Bronchial epithelial cell (primary cell): Measurements from ENCODE around the gene PEPD. TPM values are rescaled to one million over a fixed set of nuclear protein-coding genes. Genes with fewer than 3 reads are reported as not detected.
"Not testable (repeated sequence)": the region's sequence is repeated elsewhere in the genome, so short reads cannot be mapped to it uniquely, and the experiment has no call there.

Experiments
- DNase-seq: peaks from one replicate; pipeline ENCODE4 v3.0.0-alpha.2; 2010; ENCODE audit warnings: low read depth
- FAIRE-seq: peaks from 2 replicates; lab custom pipeline; 2011; peaks lifted over from hg19 to GRCh38; lab: Jason Lieb, UNC
- H3K27me3 ChIP-seq: 2 replicates; pipeline ENCODE4 v1.5.1; 2011; ENCODE audit warnings: low read length; ENCODE audit not compliant: control insufficient read depth, insufficient read depth
- H3K36me3 ChIP-seq: 2 replicates; pipeline ENCODE4 v1.5.1; 2011; ENCODE audit warnings: low read length; ENCODE audit not compliant: control insufficient read depth, insufficient read depth
- H3K4me3 ChIP-seq: 2 replicates; pipeline ENCODE4 v1.5.1; 2011; ENCODE audit warnings: mild to moderate bottlenecking, low read depth, low read length, control low read depth
- CTCF ChIP-seq: IDR thresholded peaks from 2 replicates; pipeline ENCODE4 v1.5.1; 2011; ENCODE audit warnings: mild to moderate bottlenecking, moderate library complexity, low read length, control low read depth, inconsistent platforms; ENCODE audit not compliant: insufficient read depth, severe bottlenecking
- total RNA-seq: library from RNA; depleted of rRNA; stranded (reverse); fragments of >200 nt; gene quantifications from 2 replicates; pipeline ENCODE4 v1.2.1, GENCODE V29; 2014

PEPD gene
- 33.7 and 35.8 TPM in 2 replicates for total RNA-seq

DNA sequence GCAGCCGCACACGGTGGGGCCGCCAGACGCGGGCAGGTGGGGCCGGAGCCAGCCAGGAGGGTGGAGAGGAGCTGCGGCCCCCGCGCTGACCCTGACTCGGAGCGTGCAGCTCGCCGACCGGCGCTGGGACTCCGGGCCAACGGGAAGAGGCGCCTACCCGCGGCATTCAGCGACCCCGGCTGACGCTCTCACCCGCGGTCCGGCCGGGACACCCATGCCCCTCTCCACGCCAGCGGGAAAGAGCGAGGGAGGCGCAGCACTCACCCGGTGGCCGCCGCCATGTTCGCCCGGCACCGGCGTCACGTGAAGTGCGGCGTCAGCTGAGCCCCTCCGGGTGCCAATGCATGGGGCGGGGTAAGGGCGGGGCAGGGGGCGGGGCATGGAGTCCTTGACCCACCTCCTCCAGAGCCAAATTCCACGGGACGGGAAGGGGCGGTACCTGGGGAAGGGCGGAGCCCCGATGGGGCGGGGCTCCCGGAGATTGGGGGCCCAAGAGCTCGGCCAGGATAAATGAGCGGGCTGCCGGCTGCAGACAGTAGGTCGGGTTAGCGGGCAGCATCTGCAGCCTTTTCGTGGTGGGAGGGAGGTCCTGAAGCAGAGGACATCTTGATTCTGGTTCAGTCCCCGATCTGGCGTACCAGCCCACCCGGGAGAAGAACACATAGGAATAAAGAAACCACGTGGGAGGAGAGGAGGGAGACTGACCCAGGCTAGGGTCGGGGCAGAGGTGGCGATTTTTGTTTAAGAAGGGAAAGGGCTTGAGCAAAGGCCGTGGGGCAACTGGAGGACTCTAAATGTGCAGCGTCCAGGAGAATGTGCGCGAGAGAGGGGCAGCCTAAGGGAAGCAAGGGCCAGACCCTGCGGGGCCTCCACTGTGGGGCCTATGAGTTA, at the start of gene PEPD:
Gene PEPD (minus strand): TSS at position 312 of the 891 bp plus-strand sequence. CDS start 31 bp downstream, at position 281.
- FAIRE-seq (no peak), DNase-seq (peak; percentile 62)
- no peaks in the 10 kb centered on the region for H3K27me3 ChIP-seq
- TF ChIP-seq CTCF: no peak
- H3K36me3 ChIP-seq: no peaks in the 10 kb centered on the region
- H3K4me3 ChIP-seq: peak within 1 kb of the TSS; percentile 87

DNA sequence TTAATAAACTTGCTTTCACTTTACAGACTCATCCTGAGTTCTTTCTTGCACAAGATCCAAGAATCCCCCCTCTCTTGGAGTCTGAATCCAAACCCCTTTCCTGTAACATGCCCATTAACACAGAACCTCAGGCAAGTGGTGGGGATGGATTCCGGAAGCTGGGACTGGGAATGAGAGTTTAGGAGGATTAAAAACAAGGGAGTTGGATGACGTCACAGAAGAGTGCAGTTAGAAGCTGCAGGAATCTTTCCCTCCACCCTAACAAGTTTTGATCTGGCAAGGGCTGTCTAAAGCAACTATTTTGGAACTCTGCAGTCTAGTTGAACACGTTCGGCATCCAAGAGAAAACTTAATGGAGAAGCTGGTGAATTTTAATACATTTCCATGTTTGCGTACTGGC, 48.2 kb upstream of the PEPD start:
- FAIRE-seq: no peak
- H3K36me3 ChIP-seq: no peaks in the 10 kb centered on the region
- TF ChIP-seq CTCF: no peak

DNA sequence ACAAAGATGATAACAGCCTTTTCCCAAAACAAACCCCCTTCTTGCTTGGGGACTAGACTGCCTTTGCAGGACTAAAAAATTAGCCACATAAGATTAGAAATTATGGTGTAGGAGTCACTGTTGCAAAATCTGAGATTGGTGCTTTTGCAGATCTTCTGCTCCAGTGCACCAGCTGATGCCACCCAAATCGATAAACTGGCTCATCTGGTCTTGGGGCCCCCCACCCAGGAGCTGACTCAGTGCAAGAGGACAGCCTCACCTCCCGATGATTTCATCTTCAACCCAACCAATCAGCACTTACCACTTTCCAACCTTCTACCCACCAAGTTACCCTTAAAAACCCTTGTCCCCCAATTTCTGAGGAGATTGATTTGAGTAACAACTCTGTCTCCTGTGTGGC, 47.1 kb upstream of the PEPD start:
- no peak for TF ChIP-seq CTCF
- no peaks in the 10 kb centered on the region for H3K27me3 ChIP-seq
- no peak overlapping the region for H3K4me3 ChIP-seq
- FAIRE-seq (no peak), DNase-seq (no peak)
- no peaks in the 10 kb centered on the region for H3K36me3 ChIP-seq

More for the DNA sequence above, 48.2 kb upstream of the PEPD start:
- DNase-seq: no peak
- H3K4me3 ChIP-seq: no peak overlapping the region
- no peaks in the 10 kb centered on the region for H3K27me3 ChIP-seq

- DNase-seq: no peak
- TF ChIP-seq CTCF: no peak
- no peaks in the 10 kb centered on the region for H3K36me3 ChIP-seq
- no peak for FAIRE-seq
- no peak overlapping the region for H3K4me3 ChIP-seq
- H3K27me3 ChIP-seq: no peaks in the 10 kb centered on the region
Observed at GRCh38 chr19:33564836-33565338, 43.3 kb upstream of the PEPD start.

DNA sequence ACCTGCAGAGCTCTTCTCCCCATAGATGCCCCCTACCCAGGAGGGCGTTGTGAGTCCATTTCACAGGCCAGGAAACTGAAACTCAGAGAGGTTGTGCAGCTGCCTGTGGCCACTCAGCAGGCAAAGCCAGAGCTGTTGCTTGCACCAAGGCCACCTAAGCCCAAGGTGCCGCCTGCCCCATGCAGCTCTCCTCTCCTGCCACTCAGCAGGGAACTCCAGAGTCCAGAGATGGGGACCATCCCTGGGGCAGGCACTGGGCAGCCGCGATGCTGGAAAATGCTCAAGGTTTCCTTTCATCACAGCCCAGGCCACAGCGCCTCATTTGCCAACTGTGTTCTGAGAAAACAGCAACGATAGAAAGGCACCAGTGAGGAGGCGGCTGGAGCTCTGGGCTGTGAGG, 41.0 kb upstream of the PEPD start:
- H3K4me3 ChIP-seq: no peak overlapping the region
- H3K36me3 ChIP-seq: no peaks in the 10 kb centered on the region
- FAIRE-seq: no peak
- H3K27me3 ChIP-seq: no peaks in the 10 kb centered on the region
- DNase-seq: no peak
- TF ChIP-seq CTCF: no peak

- not testable (repeated sequence) for H3K4me3 ChIP-seq, DNase-seq, H3K27me3 ChIP-seq, FAIRE-seq, H3K36me3 ChIP-seq
Observed at GRCh38 chr19:33561666-33562065, 40.1 kb upstream of the PEPD start.
